Measurements from ENCODE around the gene ELP2. TPM values are rescaled to one million over a fixed set of nuclear protein-coding genes. Genes with fewer than 3 reads are reported as not detected.
A peak's percentile ranks its signal among the peaks of the same experiment; 100 is the strongest.

Gene ELP2
- total RNA-seq, 1 experiment from 2014 or later: 137 TPM

DNA sequence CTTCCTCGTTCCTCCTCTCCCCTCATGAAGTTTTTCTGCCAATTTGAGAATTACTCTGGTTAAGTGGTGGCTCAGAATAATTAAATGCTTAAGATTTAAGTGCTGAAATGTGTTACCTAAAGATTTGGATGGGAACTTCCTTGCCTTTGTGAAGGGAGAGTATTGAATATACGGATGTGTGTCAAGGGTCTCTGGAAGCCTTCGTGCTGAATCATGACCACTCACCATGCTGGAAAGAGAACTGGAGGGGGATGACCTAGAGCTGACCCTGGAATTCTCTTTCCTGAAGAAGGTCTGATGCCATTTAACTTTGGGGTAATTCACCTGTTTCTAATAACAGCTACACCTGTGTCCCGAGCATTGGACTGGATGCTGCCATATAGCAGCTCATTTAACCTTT lies 59.8 kb downstream of the ELP2 start:
- H2BK12ac ChIP-seq (ENCODE audit: insufficient read length, low read depth, low read length): no peak overlapping the region
- no peak overlapping the region for H2BK5ac ChIP-seq (ENCODE audit: insufficient read length, low read length)
- no peak overlapping the region for H3K18ac ChIP-seq (ENCODE audit: insufficient read length, low read depth, low read length)
- no peak overlapping the region for H2AK5ac ChIP-seq (ENCODE audit: insufficient read length, low read length)
- H2BK15ac ChIP-seq (ENCODE audit: low read depth, low read length): no peak overlapping the region
- peaks cover 31 to 33% of the 10 kb centered on the region in 2 experiments for H3K4me1 Mint-ChIP-seq
- H3K27me3 ChIP-seq (ENCODE audit: insufficient read depth, low read length): peaks cover 5% of the 10 kb centered on the region; the same call in 1 of the 2 replicates
- no CpG with 5 or more reads among the region's 4 CpGs for WGBS (ENCODE audit: extremely low coverage, insufficient read length, low lambda C conversion rate)
- TF ChIP-seq, protein P1, sequence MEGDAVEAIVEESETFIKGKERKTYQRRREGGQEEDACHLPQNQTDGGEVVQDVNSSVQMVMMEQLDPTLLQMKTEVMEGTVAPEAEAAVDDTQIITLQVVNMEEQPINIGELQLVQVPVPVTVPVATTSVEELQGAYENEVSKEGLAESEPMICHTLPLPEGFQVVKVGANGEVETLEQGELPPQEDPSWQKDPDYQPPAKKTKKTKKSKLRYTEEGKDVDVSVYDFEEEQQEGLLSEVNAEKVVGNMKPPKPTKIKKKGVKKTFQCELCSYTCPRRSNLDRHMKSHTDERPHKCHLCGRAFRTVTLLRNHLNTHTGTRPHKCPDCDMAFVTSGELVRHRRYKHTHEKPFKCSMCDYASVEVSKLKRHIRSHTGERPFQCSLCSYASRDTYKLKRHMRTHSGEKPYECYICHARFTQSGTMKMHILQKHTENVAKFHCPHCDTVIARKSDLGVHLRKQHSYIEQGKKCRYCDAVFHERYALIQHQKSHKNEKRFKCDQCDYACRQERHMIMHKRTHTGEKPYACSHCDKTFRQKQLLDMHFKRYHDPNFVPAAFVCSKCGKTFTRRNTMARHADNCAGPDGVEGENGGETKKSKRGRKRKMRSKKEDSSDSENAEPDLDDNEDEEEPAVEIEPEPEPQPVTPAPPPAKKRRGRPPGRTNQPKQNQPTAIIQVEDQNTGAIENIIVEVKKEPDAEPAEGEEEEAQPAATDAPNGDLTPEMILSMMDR (conservative IDR thresholded peaks at IDR 0.05): no peak
- no peak overlapping the region for H3K9ac ChIP-seq (ENCODE audit: extremely low read depth, insufficient read length, low read length)
- no peaks in the 10 kb centered on the region for H4K20me1 ChIP-seq (ENCODE audit: control insufficient read depth, insufficient read depth, insufficient read length)
- no peak overlapping the region for H2BK120ac ChIP-seq (ENCODE audit: low read depth, low read length, poor library complexity, severe bottlenecking)
- H4K8ac ChIP-seq (replicated peaks; ENCODE audit: insufficient read length, low read depth, low read length): no peak overlapping the region
- H3K27me3 Mint-ChIP-seq (ENCODE audit: low read depth): peaks cover 40% of the 10 kb centered on the region
- H3K23me2 ChIP-seq (ENCODE audit: insufficient read length, low read depth, low read length, poor library complexity, severe bottlenecking): peaks cover 11% of the 10 kb centered on the region
- no peaks in the 10 kb centered on the region for H3K79me1 ChIP-seq (ENCODE audit: insufficient read depth, low read depth, low read length, poor library complexity, severe bottlenecking)
- no peak overlapping the region for H2BK20ac ChIP-seq (ENCODE audit: low read depth, low read length, poor library complexity, severe bottlenecking)
- H3K4me1 ChIP-seq (ENCODE audit: insufficient read depth, low read length): peaks cover 4% of the 10 kb centered on the region; the same call in 1 of the 2 replicates
- H3K9me3 ChIP-seq (ENCODE audit: control insufficient read depth, low read depth, low read length): no peaks in the 10 kb centered on the region
- H3K4ac ChIP-seq (ENCODE audit: low read depth, low read length): no peak overlapping the region
- H3K23ac ChIP-seq (ENCODE audit: insufficient read length, low read depth, low read length): no peak overlapping the region
- no peak overlapping the region for H4K91ac ChIP-seq (ENCODE audit: insufficient read length, low read depth, low read length)
- H4K5ac ChIP-seq (ENCODE audit: insufficient read length, low read depth, low read length): no peak overlapping the region
- no peak overlapping the region for H3T11ph ChIP-seq (ENCODE audit: low read length)
- no peak overlapping the region for H3K27ac Mint-ChIP-seq
- no peaks in the 10 kb centered on the region for H3K9me3 Mint-ChIP-seq
- peaks cover 3% of the 10 kb centered on the region; the same call in 1 of the 2 replicates for H3K79me2 ChIP-seq (ENCODE audit: insufficient read depth, low read length)
- no peak overlapping the region for H3K4me2 ChIP-seq (ENCODE audit: insufficient read depth, insufficient read length, low read length)
- H3K14ac ChIP-seq (ENCODE audit: insufficient read depth, low read length): no peak overlapping the region
- no peak overlapping the region for H3K27ac ChIP-seq (ENCODE audit: insufficient read length, low read depth, low read length)
- peaks cover 5 to 7% (median 5%) of the 10 kb centered on the region in 3 experiments; a peak in 6 of 7 replicates for H3K36me3 Mint-ChIP-seq (ENCODE audit: insufficient read depth in 1 of 3, low read depth in 3 of 3)
- no peak overlapping the region for H2AFZ ChIP-seq (ENCODE audit: low read length)
- H3K56ac ChIP-seq (ENCODE audit: insufficient read length, low read depth, low read length): no peak overlapping the region
- DNase-seq: no peak
- peak overlapping the region in 1 of 2 experiments; percentile 28; a peak in 1 of 5 replicates for H3K4me3 Mint-ChIP-seq
